A673 (cell line): ENCODE results near the gene KRTAP9-4. TPM values are rescaled to one million over a fixed set of nuclear protein-coding genes. Genes with fewer than 3 reads are reported as not detected.
"Not testable (repeated sequence)": the region's sequence is repeated elsewhere in the genome, so short reads cannot be mapped to it uniquely, and the experiment has no call there.

ENCODE experiments used
- BruUV-seq: library from RNA; stranded (reverse); fragments of 400-500 nt; replicated peaks from 2 replicates; lab custom pipeline; 2021; lab: Mats Ljungman, UMichigan
- CTCF ChIA-PET: fragments of 300-600 bp; sonication (Branson Sonifier 250); formaldehyde crosslinking; loops from one replicate; lab custom pipeline; 2022; ENCODE audit warnings: antibody characterized with exemption; lab: Charles Lee
- POLR2A ChIA-PET: fragments of 300-600 bp; sonication (Branson Sonifier 250); formaldehyde crosslinking; loops from one replicate; lab custom pipeline; 2022; ENCODE audit warnings: antibody characterized with exemption; ENCODE audit not compliant: low non-redundant PET; lab: Charles Lee
- DNase-seq: peaks from one replicate; pipeline ENCODE4 v3.0.0-alpha.2; 2015; ENCODE audit warnings: low spot score
- H3K27ac ChIP-seq: fragments of 200-600 bp; sonication (generic); 2 replicates; pipeline ENCODE4 v1.5.1; 2016; ENCODE audit warnings: mixed run types, low read depth, mild to moderate bottlenecking, mixed read lengths, antibody characterized with exemption, low read length; ENCODE audit not compliant: poor library complexity, severe bottlenecking
- H3K27me3 ChIP-seq: fragments of 200-600 bp; sonication (generic); replicated peaks from 2 replicates; pipeline ENCODE4 v1.6.1; 2017; ENCODE audit warnings: mixed run types, low read depth, mild to moderate bottlenecking, mixed read lengths, antibody characterized with exemption, low read length; ENCODE audit not compliant: insufficient read depth, poor library complexity
- H3K36me3 ChIP-seq: fragments of 200-600 bp; sonication (generic); 2 replicates; pipeline ENCODE4 v1.6.1; 2016; ENCODE audit warnings: mixed run types, mild to moderate bottlenecking, mixed read lengths, antibody characterized with exemption, low read length; ENCODE audit not compliant: insufficient read depth, poor library complexity, severe bottlenecking
- H3K4me1 ChIP-seq: fragments of 200-600 bp; sonication (generic); 2 replicates; pipeline ENCODE4 v1.6.1; 2017; ENCODE audit warnings: mixed run types, mild to moderate bottlenecking, mixed read lengths, antibody characterized with exemption, low read length; ENCODE audit not compliant: insufficient read depth, poor library complexity, severe bottlenecking
- H3K4me3 ChIP-seq: fragments of 200-600 bp; sonication (generic); 2 replicates; pipeline ENCODE4 v1.5.1; 2016; ENCODE audit warnings: low read depth, mixed run types, mild to moderate bottlenecking, mixed read lengths, low read length; ENCODE audit not compliant: poor library complexity, severe bottlenecking
- H3K9me3 ChIP-seq: fragments of 200-600 bp; sonication (generic); 2 replicates; pipeline ENCODE4 v1.6.1; 2016; ENCODE audit warnings: mixed run types, low read depth, mild to moderate bottlenecking, mixed read lengths, antibody characterized with exemption, low read length; ENCODE audit not compliant: poor library complexity, severe bottlenecking
- CTCF ChIP-seq: fragments of 300-800, 200-600 bp; sonication (generic); conservative IDR thresholded peaks from 2 replicates; pipeline ENCODE4 v1.5.1; 2017; ENCODE audit warnings: low read depth, mild to moderate bottlenecking, antibody characterized with exemption, low read length, moderate library complexity, mixed read lengths
- EZH2 ChIP-seq: fragments of 200-600 bp; sonication (generic); IDR thresholded peaks from 2 replicates; pipeline ENCODE4 v1.6.1; 2017; ENCODE audit warnings: borderline replicate concordance, low read depth, mild to moderate bottlenecking, mixed read lengths, antibody characterized with exemption, low read length; ENCODE audit not compliant: poor library complexity, severe bottlenecking
- intact Hi-C: fragments of 100-400 bp; cut with micrococcal nuclease; formaldehyde crosslinking; loops from one replicate; pipeline ENCODE4 v1.10.0; 2022; ENCODE audit not compliant: unreplicated experiment
- total RNA-seq: library from RNA; stranded (reverse); gene quantifications from 2 replicates; pipeline ENCODE4 v1.2.3, GENCODE V29; 2021

Gene KRTAP9-4
- total RNA-seq, 1 experiment from 2014 or later: not detected

GRCh38 chr17:41230094-41230493 is 19.4 kb upstream of the KRTAP9-4 start:
- BruUV-seq: no TSS peak
- H3K4me3 ChIP-seq: no peak overlapping the region
- CTCF ChIA-PET: no interaction called here

GRCh38 chr17:41231731-41232130 is 17.8 kb upstream of the KRTAP9-4 start:
- CTCF ChIA-PET: no interaction called here
- H3K27me3 ChIP-seq: no peaks in the 10 kb centered on the region
- H3K36me3 ChIP-seq: no peaks in the 10 kb centered on the region
- POLR2A ChIA-PET: no interaction called here
- intact Hi-C loops: no loop called here
- H3K9me3 ChIP-seq: no peaks in the 10 kb centered on the region
- no peak overlapping the region for H3K27ac ChIP-seq
- TF ChIP-seq EZH2 (no peak), CTCF (no peak)
- no peak for DNase-seq
- no peaks in the 10 kb centered on the region for H3K4me1 ChIP-seq
- H3K4me3 ChIP-seq: no peak overlapping the region
- BruUV-seq: no TSS peak

More at GRCh38 chr17:41230094-41230493, 19.4 kb upstream of the KRTAP9-4 start:
- Histone ChIP-seq H3K36me3 (no peaks in the 10 kb centered on the region), H3K9me3 (no peaks in the 10 kb centered on the region), H3K27me3 (no peaks in the 10 kb centered on the region), H3K27ac (no peak overlapping the region), H3K4me1 (no peaks in the 10 kb centered on the region)
- intact Hi-C loops: no loop called here
- DNase-seq: no peak
- no peak for TF ChIP-seq EZH2
- no peak for TF ChIP-seq CTCF
- POLR2A ChIA-PET: no interaction called here

- DNase-seq, H3K4me3 ChIP-seq, H3K4me1 ChIP-seq, BruUV-seq, intact Hi-C loops, H3K9me3 ChIP-seq, H3K36me3 ChIP-seq, H3K27me3 ChIP-seq, CTCF ChIA-PET, H3K27ac ChIP-seq, POLR2A ChIA-PET: not testable (repeated sequence)
Measured at GRCh38 chr17:41232399-41233105, 16.9 kb upstream of the KRTAP9-4 start, which contains the start of gene KRTAP9-3. Gene KRTAP9-3 (plus strand): TSS chr17:41232449. CDS start chr17:41232502, 53 bp downstream.

GRCh38 chr17:41237116-41237515 is 12.4 kb upstream of the KRTAP9-4 start:
- intact Hi-C loops, CTCF ChIA-PET, H3K36me3 ChIP-seq: not testable (repeated sequence)

GRCh38 chr17:41237949-41238437 is 11.5 kb upstream of the KRTAP9-4 start, which contains the start of gene KRTAP9-8:
Gene KRTAP9-8 (plus strand): TSS chr17:41237999. CDS start chr17:41238052, 53 bp downstream.
- POLR2A ChIA-PET, CTCF ChIA-PET, H3K27me3 ChIP-seq, H3K4me1 ChIP-seq, H3K4me3 ChIP-seq, H3K27ac ChIP-seq, H3K36me3 ChIP-seq, DNase-seq, intact Hi-C loops, H3K9me3 ChIP-seq, BruUV-seq: not testable (repeated sequence)

More at GRCh38 chr17:41237116-41237515, 12.4 kb upstream of the KRTAP9-4 start:
- H3K27me3 ChIP-seq, H3K27ac ChIP-seq, H3K9me3 ChIP-seq, DNase-seq, POLR2A ChIA-PET, BruUV-seq, H3K4me3 ChIP-seq, H3K4me1 ChIP-seq: not testable (repeated sequence)
